Measurements from ENCODE around the gene C12orf50. TPM values are rescaled to one million over a fixed set of nuclear protein-coding genes. Genes with fewer than 3 reads are reported as not detected.
A peak's percentile ranks its signal among the peaks of the same experiment; 100 is the strongest.

Gene C12orf50
- polyA plus RNA-seq, 1 donor from 2014 or later: 0.30 TPM

DNA sequence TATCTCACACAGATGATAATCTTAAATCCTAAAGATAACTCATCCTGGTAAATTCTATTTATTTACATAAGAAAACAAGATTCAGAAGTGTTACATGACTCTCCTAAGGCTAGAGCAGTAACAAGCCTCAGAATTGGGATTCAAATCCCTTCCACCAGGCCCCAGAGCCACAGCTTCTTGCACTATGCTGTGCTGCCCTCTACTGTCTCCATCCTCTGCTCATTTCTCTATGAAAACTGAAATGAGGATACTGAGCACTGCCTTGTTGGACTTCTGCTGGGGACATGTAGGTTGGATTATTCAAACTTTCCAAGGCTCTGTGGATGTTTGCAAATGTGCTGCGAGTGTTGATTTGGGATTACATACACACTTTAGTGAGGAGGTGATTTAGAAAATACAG lies 23.5 kb upstream of the C12orf50 start:
- Histone ChIP-seq H2AFZ (ENCODE audit: low read depth, low read length) (no peak overlapping the region), H3K36me3 (ENCODE audit: insufficient read depth, low read length) (peaks cover 10% of the 10 kb centered on the region), H3K9ac (ENCODE audit: low read length) (no peak overlapping the region), H3K27ac (ENCODE audit: low read length) (no peak overlapping the region), H3K9me3 (ENCODE audit: low read length) (no peaks in the 10 kb centered on the region), H3K27me3 (ENCODE audit: insufficient read depth, low read depth, low read length) (no peaks in the 10 kb centered on the region), H3F3A (ENCODE audit: insufficient read depth, low read length, poor library complexity, severe bottlenecking) (no peaks in the 10 kb centered on the region), H3K4me3 (ENCODE audit: low read length) (no peak overlapping the region), H4K20me1 (ENCODE audit: insufficient read depth) (no peaks in the 10 kb centered on the region), H3K79me2 (replicated peaks; ENCODE audit: insufficient read depth, low read length) (no peaks in the 10 kb centered on the region), H3K4me2 (ENCODE audit: low read length) (no peak overlapping the region), H3K9me2 (ENCODE audit: insufficient read depth, low read length) (no peaks in the 10 kb centered on the region)
- TF ChIP-seq EZH2 (IDR thresholded peaks at IDR 0.05; ENCODE audit: borderline replicate concordance, insufficient read depth, low read length, poor library complexity, severe bottlenecking): no peak
- TF ChIP-seq, protein P1, sequence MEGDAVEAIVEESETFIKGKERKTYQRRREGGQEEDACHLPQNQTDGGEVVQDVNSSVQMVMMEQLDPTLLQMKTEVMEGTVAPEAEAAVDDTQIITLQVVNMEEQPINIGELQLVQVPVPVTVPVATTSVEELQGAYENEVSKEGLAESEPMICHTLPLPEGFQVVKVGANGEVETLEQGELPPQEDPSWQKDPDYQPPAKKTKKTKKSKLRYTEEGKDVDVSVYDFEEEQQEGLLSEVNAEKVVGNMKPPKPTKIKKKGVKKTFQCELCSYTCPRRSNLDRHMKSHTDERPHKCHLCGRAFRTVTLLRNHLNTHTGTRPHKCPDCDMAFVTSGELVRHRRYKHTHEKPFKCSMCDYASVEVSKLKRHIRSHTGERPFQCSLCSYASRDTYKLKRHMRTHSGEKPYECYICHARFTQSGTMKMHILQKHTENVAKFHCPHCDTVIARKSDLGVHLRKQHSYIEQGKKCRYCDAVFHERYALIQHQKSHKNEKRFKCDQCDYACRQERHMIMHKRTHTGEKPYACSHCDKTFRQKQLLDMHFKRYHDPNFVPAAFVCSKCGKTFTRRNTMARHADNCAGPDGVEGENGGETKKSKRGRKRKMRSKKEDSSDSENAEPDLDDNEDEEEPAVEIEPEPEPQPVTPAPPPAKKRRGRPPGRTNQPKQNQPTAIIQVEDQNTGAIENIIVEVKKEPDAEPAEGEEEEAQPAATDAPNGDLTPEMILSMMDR (IDR thresholded peaks at IDR 0.05; ENCODE audit: poor library complexity, severe bottlenecking): peak; percentile 44
- TF ChIP-seq, protein P2, sequence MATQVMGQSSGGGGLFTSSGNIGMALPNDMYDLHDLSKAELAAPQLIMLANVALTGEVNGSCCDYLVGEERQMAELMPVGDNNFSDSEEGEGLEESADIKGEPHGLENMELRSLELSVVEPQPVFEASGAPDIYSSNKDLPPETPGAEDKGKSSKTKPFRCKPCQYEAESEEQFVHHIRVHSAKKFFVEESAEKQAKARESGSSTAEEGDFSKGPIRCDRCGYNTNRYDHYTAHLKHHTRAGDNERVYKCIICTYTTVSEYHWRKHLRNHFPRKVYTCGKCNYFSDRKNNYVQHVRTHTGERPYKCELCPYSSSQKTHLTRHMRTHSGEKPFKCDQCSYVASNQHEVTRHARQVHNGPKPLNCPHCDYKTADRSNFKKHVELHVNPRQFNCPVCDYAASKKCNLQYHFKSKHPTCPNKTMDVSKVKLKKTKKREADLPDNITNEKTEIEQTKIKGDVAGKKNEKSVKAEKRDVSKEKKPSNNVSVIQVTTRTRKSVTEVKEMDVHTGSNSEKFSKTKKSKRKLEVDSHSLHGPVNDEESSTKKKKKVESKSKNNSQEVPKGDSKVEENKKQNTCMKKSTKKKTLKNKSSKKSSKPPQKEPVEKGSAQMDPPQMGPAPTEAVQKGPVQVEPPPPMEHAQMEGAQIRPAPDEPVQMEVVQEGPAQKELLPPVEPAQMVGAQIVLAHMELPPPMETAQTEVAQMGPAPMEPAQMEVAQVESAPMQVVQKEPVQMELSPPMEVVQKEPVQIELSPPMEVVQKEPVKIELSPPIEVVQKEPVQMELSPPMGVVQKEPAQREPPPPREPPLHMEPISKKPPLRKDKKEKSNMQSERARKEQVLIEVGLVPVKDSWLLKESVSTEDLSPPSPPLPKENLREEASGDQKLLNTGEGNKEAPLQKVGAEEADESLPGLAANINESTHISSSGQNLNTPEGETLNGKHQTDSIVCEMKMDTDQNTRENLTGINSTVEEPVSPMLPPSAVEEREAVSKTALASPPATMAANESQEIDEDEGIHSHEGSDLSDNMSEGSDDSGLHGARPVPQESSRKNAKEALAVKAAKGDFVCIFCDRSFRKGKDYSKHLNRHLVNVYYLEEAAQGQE (IDR thresholded peaks at IDR 0.05; ENCODE audit: borderline replicate concordance): no peak
- TF ChIP-seq RAD21 (conservative IDR thresholded peaks at IDR 0.05): peak; percentile 59
- TF ChIP-seq POLR2AphosphoS5 (IDR thresholded peaks at IDR 0.05): no peak
- TF ChIP-seq TAF1 (IDR thresholded peaks at IDR 0.05; ENCODE audit: low read depth): no peak
- no peak for TF ChIP-seq EP300 (conservative IDR thresholded peaks at IDR 0.05; ENCODE audit: poor library complexity, severe bottlenecking)
- no peak for TF ChIP-seq MXI1 (conservative IDR thresholded peaks at IDR 0.05; ENCODE audit: poor library complexity, severe bottlenecking)
- TF ChIP-seq SMC3 (conservative IDR thresholded peaks at IDR 0.05; ENCODE audit: poor library complexity): no peak

- no peaks in the 10 kb centered on the region for H3K9me3 ChIP-seq (ENCODE audit: low read length)
Measured at GRCh38 chr12:88044035-88044434, 14.8 kb upstream of the C12orf50 start.

DNA sequence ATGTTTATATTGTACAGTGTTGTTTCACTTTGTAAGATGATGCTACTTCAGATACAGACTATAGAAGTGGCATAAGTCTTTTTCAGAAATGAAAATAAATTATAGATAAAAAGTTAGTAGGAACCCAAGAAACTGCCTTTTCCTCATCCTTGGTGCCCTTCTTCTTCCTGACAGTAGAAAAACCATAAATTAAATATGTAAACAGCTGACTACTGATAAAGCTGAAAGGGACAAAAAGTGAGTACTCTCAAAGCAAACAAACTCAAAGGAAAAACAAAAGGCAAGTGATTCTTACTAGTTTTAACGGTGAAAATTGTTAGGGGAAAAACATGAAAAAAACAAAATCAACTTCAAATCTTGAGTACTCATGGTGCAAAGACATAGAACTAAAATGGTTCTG lies 8.6 kb upstream of the C12orf50 start:
- Histone ChIP-seq H3K9me3 (ENCODE audit: low read length) (no peaks in the 10 kb centered on the region), H4K20me1 (ENCODE audit: insufficient read depth) (no peaks in the 10 kb centered on the region), H3K4me3 (ENCODE audit: low read length) (no peak overlapping the region), H3K27me3 (ENCODE audit: insufficient read depth, low read depth, low read length) (no peaks in the 10 kb centered on the region), H2AFZ (ENCODE audit: low read depth, low read length) (no peak overlapping the region), H3F3A (ENCODE audit: insufficient read depth, low read length, poor library complexity, severe bottlenecking) (no peaks in the 10 kb centered on the region), H3K36me3 (ENCODE audit: insufficient read depth, low read length) (no peaks in the 10 kb centered on the region), H3K4me2 (ENCODE audit: low read length) (no peak overlapping the region), H3K27ac (ENCODE audit: low read length) (no peak overlapping the region), H3K9me2 (ENCODE audit: insufficient read depth, low read length) (no peaks in the 10 kb centered on the region), H3K79me2 (replicated peaks; ENCODE audit: insufficient read depth, low read length) (peaks cover 10% of the 10 kb centered on the region), H3K9ac (ENCODE audit: low read length) (no peak overlapping the region)
- TF ChIP-seq EP300 (conservative IDR thresholded peaks at IDR 0.05; ENCODE audit: poor library complexity, severe bottlenecking): no peak
- TF ChIP-seq, protein P1 (IDR thresholded peaks at IDR 0.05; ENCODE audit: poor library complexity, severe bottlenecking): no peak
- TF ChIP-seq, protein P2 (IDR thresholded peaks at IDR 0.05; ENCODE audit: borderline replicate concordance): no peak
- no peak for TF ChIP-seq SMC3 (conservative IDR thresholded peaks at IDR 0.05; ENCODE audit: poor library complexity)
- no peak for TF ChIP-seq RAD21 (conservative IDR thresholded peaks at IDR 0.05)
- no peak for TF ChIP-seq TAF1 (IDR thresholded peaks at IDR 0.05; ENCODE audit: low read depth)
- TF ChIP-seq POLR2AphosphoS5 (IDR thresholded peaks at IDR 0.05): no peak
- TF ChIP-seq EZH2 (IDR thresholded peaks at IDR 0.05; ENCODE audit: borderline replicate concordance, insufficient read depth, low read length, poor library complexity, severe bottlenecking): no peak
- TF ChIP-seq MXI1 (conservative IDR thresholded peaks at IDR 0.05; ENCODE audit: poor library complexity, severe bottlenecking): no peak

More at GRCh38 chr12:88044035-88044434, 14.8 kb upstream of the C12orf50 start:
- Histone ChIP-seq H3F3A (ENCODE audit: insufficient read depth, low read length, poor library complexity, severe bottlenecking) (no peaks in the 10 kb centered on the region), H3K9ac (ENCODE audit: low read length) (no peak overlapping the region), H4K20me1 (ENCODE audit: insufficient read depth) (no peaks in the 10 kb centered on the region), H3K4me3 (ENCODE audit: low read length) (no peak overlapping the region), H3K27me3 (ENCODE audit: insufficient read depth, low read depth, low read length) (no peaks in the 10 kb centered on the region), H2AFZ (ENCODE audit: low read depth, low read length) (no peak overlapping the region), H3K79me2 (replicated peaks; ENCODE audit: insufficient read depth, low read length) (no peaks in the 10 kb centered on the region), H3K4me2 (ENCODE audit: low read length) (no peak overlapping the region), H3K27ac (ENCODE audit: low read length) (no peak overlapping the region), H3K36me3 (ENCODE audit: insufficient read depth, low read length) (peaks cover 6% of the 10 kb centered on the region), H3K9me2 (ENCODE audit: insufficient read depth, low read length) (no peaks in the 10 kb centered on the region)
- TF ChIP-seq SMC3 (conservative IDR thresholded peaks at IDR 0.05; ENCODE audit: poor library complexity): no peak
